Stomach (tissue), 9 donors: Measurements from ENCODE around the gene FUBP1. TPM values are rescaled to one million over a fixed set of nuclear protein-coding genes. Genes with fewer than 3 reads are reported as not detected.

Experiments
- DNase-seq, 2 donors: peaks; one replicate each; pipeline versions ENCODE4 v3.0.0 to v3.0.0-alpha.2; 2013 to 2019
- H3K27ac ChIP-seq, 5 donors: fragments of 200-600 bp in 4 of 5; sonication (generic) in 4 of 5; one replicate each; pipeline ENCODE4 v1.5.1; 2013 to 2019; ENCODE audit warnings: mild to moderate bottlenecking in 1 of 5, moderate library complexity in 1 of 5
- H3K27me3 ChIP-seq, 3 donors: fragments of 200-600 bp; sonication (generic); one replicate each; pipeline ENCODE4 v1.5.1; 2017 to 2019; ENCODE audit warnings: mixed run types in 1 of 3
- H3K36me3 ChIP-seq, 4 donors: fragments of 200-600 bp; sonication (generic); 1 replicate in 3 of 4; 2 replicates in 1 of 4; pipeline ENCODE4 v1.5.1; 2016 to 2019
- H3K4me1 ChIP-seq, 4 donors: fragments of 200-600 bp; sonication (generic); one replicate each; pipeline ENCODE4 v1.5.1; 2016 to 2019
- H3K4me3 ChIP-seq, 4 donors: fragments of 200-600 bp; sonication (generic) in 3 of 4; one replicate each; pipeline ENCODE4 v1.5.1; 2016 to 2019; ENCODE audit warnings: mild to moderate bottlenecking in 1 of 4
- H3K9me3 ChIP-seq, 4 donors: fragments of 200-600 bp; sonication (generic); one replicate each; pipeline ENCODE4 v1.5.1; 2016 to 2019
- EP300 ChIP-seq: sonication (generic); formaldehyde crosslinking; IDR thresholded peaks from one replicate; pipeline ENCODE4 v1.6.1; 2017; ENCODE audit warnings: antibody characterized with exemption
- POLR2A ChIP-seq, 4 donors: fragments of 450-650 bp; IDR thresholded peaks; one replicate each; pipeline ENCODE4 v1.6.1; 2016; ENCODE audit warnings: antibody characterized with exemption in 4 of 4, control low read depth in 2 of 4, mild to moderate bottlenecking in 1 of 4, moderate library complexity in 1 of 4
- POLR2AphosphoS5 ChIP-seq, 3 donors: sonication (generic); formaldehyde crosslinking; IDR thresholded peaks; one replicate each; pipeline ENCODE4 v1.6.1; 2016; ENCODE audit warnings: antibody characterized with exemption in 3 of 3
- WGBS, 5 donors: extraction: QIAGEN DNeasy Blood & Tissue Kit in 3 of 5; methylation state at CpG; one replicate each; pipeline versions ENCODE4 v1.1.5 to v1.1.7; 2013 to 2018; 5-methylcytosine and 5-hydroxymethylcytosine counted together
- intact Hi-C: fragments of 100-400 bp; cut with DNase I; formaldehyde crosslinking; loops from one replicate; pipeline ENCODE4 v1.15.1; 2023; ENCODE audit warnings: low total_unique reads
- polyA plus RNA-seq, 3 donors: library from polyadenylated mRNA; stranded (reverse); fragments of 200-250 nt; gene quantifications; one replicate each; pipeline ENCODE4 v1.2.3, GENCODE V29; 2013
- total RNA-seq, 5 donors: library from RNA; depleted of rRNA; stranded (reverse); fragments of >200 nt; gene quantifications; one replicate each; pipeline versions ENCODE4 v1.1.0 to v1.2.3, GENCODE V29; 2014 to 2016
- TF ChIP-seq, protein P1 (sequence below), 7 experiments: fragments of 450-650 bp in 4 of 7; fragments of 200-600 bp in 3 of 7; sonication (generic) in 3 of 7; IDR thresholded peaks; one replicate each; pipeline ENCODE4 v1.5.1; 2016 to 2019; ENCODE audit warnings: antibody characterized with exemption in 7 of 7, control low read depth in 2 of 7, mild to moderate bottlenecking in 1 of 7
- donor health status: healthy with polysubstance abuse.
- donor health status: Bipolar disorder and iron deficiency.
- donor health status: healthy.

Gene FUBP1
- total and polyA plus RNA-seq, 8 donors: 25.6 to 394 (median 54.4) TPM

DNA sequence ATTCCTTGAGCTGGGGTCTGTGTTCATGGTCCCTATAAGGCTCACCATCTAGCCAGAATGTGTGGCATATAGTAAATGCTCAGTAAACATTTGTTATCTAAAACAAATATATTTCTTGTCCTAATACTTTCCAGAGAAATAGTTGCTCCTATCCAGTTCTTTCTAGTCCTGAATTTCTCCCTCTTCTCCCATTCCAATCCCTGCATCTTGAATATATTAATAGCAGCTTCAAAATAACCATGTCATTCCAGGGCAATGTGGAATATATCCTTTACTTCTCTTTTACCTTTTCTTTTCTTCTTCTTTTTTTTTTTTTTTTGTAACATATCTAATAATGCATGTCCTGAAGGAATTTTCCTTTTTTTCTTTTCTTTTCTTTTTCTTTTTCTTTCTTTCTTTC, 36.3 kb upstream of the FUBP1 start:
- intact Hi-C loops: no loop called here
- H3K4me1 ChIP-seq: peaks cover 0 to 25% (median 5%) of the 10 kb centered on the region in 4 donors
- no peak overlapping the region for H3K4me3 ChIP-seq
- H3K36me3 ChIP-seq: peaks cover 10 to 47% (median 41%) of the 10 kb centered on the region in 4 donors
- H3K9me3 ChIP-seq: no peaks in the 10 kb centered on the region
- no peaks in the 10 kb centered on the region for H3K27me3 ChIP-seq
- TF ChIP-seq, protein P1, sequence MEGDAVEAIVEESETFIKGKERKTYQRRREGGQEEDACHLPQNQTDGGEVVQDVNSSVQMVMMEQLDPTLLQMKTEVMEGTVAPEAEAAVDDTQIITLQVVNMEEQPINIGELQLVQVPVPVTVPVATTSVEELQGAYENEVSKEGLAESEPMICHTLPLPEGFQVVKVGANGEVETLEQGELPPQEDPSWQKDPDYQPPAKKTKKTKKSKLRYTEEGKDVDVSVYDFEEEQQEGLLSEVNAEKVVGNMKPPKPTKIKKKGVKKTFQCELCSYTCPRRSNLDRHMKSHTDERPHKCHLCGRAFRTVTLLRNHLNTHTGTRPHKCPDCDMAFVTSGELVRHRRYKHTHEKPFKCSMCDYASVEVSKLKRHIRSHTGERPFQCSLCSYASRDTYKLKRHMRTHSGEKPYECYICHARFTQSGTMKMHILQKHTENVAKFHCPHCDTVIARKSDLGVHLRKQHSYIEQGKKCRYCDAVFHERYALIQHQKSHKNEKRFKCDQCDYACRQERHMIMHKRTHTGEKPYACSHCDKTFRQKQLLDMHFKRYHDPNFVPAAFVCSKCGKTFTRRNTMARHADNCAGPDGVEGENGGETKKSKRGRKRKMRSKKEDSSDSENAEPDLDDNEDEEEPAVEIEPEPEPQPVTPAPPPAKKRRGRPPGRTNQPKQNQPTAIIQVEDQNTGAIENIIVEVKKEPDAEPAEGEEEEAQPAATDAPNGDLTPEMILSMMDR (IDR thresholded peaks at IDR 0.05): no peak
- TF ChIP-seq EP300: no peak
- no peak for TF ChIP-seq POLR2AphosphoS5 (IDR thresholded peaks at IDR 0.05)
- no peak for TF ChIP-seq POLR2A (IDR thresholded peaks at IDR 0.05)
- no peak overlapping the region for H3K27ac ChIP-seq
- DNase-seq: no peak

DNA sequence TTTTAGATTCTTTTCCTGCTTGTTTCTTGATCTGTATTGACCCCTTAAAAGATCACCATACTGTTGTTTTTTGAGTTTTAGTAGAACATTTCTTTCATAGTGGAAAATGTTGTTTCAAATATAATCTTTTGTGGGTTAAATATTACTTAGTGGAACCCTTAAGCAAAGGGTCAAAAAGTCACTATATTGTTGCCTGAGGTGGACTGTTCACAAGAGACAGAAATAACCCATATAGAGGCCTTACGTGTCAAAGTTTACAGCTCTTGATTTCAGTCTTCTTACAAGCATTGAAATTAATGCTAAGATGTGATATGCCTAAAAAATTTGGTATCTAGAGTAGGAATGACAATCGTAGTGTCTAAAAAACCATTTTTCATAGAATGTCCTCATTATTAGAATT, 32.2 kb upstream of the FUBP1 start:
- H3K4me1 ChIP-seq: peaks cover 0 to 65% (median 20%) of the 10 kb centered on the region in 4 donors
- WGBS, 5 donors: 84 to 97% (median 86%) methylated on average over 2 of the region's 2 CpGs

DNA sequence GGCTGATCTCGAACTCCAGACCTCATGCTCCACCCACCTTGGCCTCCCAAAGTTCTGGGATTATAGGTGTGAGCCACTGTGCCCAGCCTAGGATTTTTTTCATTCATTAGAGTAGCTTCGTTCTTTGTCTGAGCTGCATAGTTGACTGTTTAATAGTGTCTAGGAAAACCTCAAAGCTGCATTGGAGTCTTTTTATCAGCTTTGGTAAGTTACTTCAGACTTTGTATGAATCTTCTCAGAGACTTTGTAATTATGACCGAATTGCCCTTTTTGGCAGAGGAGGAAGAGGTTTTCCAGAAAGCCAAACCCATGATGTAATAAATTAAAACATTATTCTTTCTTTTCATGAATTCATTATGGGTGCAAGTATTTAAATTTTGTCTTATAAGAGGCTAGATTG, 31.0 kb upstream of the FUBP1 start:
- WGBS, 5 donors: 76 to 91% (median 84%) methylated on average over 3 of the region's 3 CpGs
- peaks cover 7 to 21% (median 20%) of the 10 kb centered on the region in 4 donors for H3K36me3 ChIP-seq
- no peaks in the 10 kb centered on the region for H3K27me3 ChIP-seq
- no peak overlapping the region for H3K27ac ChIP-seq
- H3K4me3 ChIP-seq: peak overlapping the region in 2 of 4 donors; percentile 2 to 14
- no peaks in the 10 kb centered on the region for H3K9me3 ChIP-seq
- intact Hi-C loops: no loop called here
- TF ChIP-seq, protein P1 (IDR thresholded peaks at IDR 0.05): no peak
- TF ChIP-seq POLR2A (IDR thresholded peaks at IDR 0.05): no peak
- no peak for TF ChIP-seq POLR2AphosphoS5 (IDR thresholded peaks at IDR 0.05)
- no peak for TF ChIP-seq EP300
- H3K4me1 ChIP-seq: peaks cover 0 to 61% (median 22%) of the 10 kb centered on the region in 4 donors
- DNase-seq: no peak

More for the DNA sequence above, 32.2 kb upstream of the FUBP1 start:
- Histone ChIP-seq H3K27me3 (no peaks in the 10 kb centered on the region), H3K36me3 (peaks cover 10 to 29% (median 25%) of the 10 kb centered on the region in 4 donors), H3K4me3 (peak overlapping the region in 1 of 4 donors; percentile 10), H3K27ac (no peak overlapping the region), H3K9me3 (no peaks in the 10 kb centered on the region)
- no peak for TF ChIP-seq POLR2A (IDR thresholded peaks at IDR 0.05)
- TF ChIP-seq, protein P1 (IDR thresholded peaks at IDR 0.05): no peak
- no peak for TF ChIP-seq EP300
- no peak for TF ChIP-seq POLR2AphosphoS5 (IDR thresholded peaks at IDR 0.05)
- intact Hi-C loops: no loop called here
- DNase-seq: no peak

DNA sequence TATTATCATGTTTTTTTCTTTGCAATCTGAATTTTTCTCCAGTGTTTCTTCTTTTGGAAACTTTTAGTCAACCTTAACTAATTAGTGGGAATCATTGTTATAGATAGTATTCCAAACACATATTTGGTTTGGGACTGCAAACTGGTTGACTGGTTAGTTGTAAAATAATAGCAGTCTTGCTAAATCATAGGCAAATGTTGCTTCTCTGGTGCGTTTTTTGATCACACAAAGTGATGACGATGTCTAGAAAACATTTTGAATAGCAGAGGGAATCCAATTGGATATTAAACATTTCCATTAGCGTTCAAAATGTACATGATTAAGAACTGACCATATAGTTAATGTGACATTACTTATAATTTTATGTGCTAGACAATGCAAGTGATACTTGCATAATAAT, 30.4 kb upstream of the FUBP1 start:
- intact Hi-C loops: no loop called here

More for the DNA sequence above, 30.4 kb upstream of the FUBP1 start:
- Histone ChIP-seq H3K36me3 (peaks cover 2 to 16% (median 15%) of the 10 kb centered on the region in 4 donors), H3K27ac (no peak overlapping the region), H3K4me1 (peaks cover 0 to 56% (median 22%) of the 10 kb centered on the region in 4 donors), H3K27me3 (no peaks in the 10 kb centered on the region), H3K4me3 (peak overlapping the region in 2 of 4 donors; percentile 2 to 53), H3K9me3 (no peaks in the 10 kb centered on the region)
- WGBS, 5 donors: 90 to 94% (median 90%) methylated on average over 3 of the region's 3 CpGs
- no peak for DNase-seq
- TF ChIP-seq, protein P1 (IDR thresholded peaks at IDR 0.05): no peak
- TF ChIP-seq POLR2A (IDR thresholded peaks at IDR 0.05): no peak
- TF ChIP-seq POLR2AphosphoS5 (IDR thresholded peaks at IDR 0.05): no peak
- TF ChIP-seq EP300: no peak
